ENCODE results near the gene GALNT7. TPM values are rescaled to one million over a fixed set of nuclear protein-coding genes. Genes with fewer than 3 reads are reported as not detected.

Gene GALNT7
- total and polyA plus RNA-seq, 2 donors (not counting 3 experiments of a cell fraction or from before 2014, with no cell fraction given) = 19.6 to 54.6 TPM

- no peak overlapping the region for H2AFZ ChIP-seq (ENCODE audit: low read depth, low read length)
- H3K27me3 ChIP-seq (ENCODE audit: control insufficient read depth in 2 of 2, insufficient read depth in 2 of 2, low read length in 2 of 2) = no peaks in the 10 kb centered on the region
- no peak overlapping the region for H3K4me3 ChIP-seq (replicated peaks in 1 of 3; ENCODE audit: insufficient read depth in 1 of 3, low read depth in 1 of 3, low read length in 3 of 3)
- no peak overlapping the region for H3K9ac ChIP-seq (replicated peaks; ENCODE audit: extremely low read depth, insufficient read depth, low read length)
- no peaks in the 10 kb centered on the region for H3K4me1 ChIP-seq (ENCODE audit: control insufficient read depth, extremely low read depth, insufficient read depth, low read length)
- FAIRE-seq (peak; percentile 24), DNase-seq (ENCODE audit: low read depth, low spot score) (no peak)
- no peaks in the 10 kb centered on the region for H4K20me1 ChIP-seq (replicated peaks; ENCODE audit: control insufficient read depth, extremely low read depth, insufficient read depth, low read length)
- no peaks in the 10 kb centered on the region for H3K9me1 ChIP-seq (replicated peaks; ENCODE audit: control insufficient read depth, extremely low read depth, insufficient read depth, low read length)
- H3K9me3 ChIP-seq (replicated peaks; ENCODE audit: control insufficient read depth, insufficient read depth, low read length) = no peaks in the 10 kb centered on the region
- no peak for TF ChIP-seq GATA2 (IDR thresholded peaks at IDR 0.05; ENCODE audit: insufficient read depth, insufficient read length, low read depth, low read length)
- TF ChIP-seq FOS (IDR thresholded peaks at IDR 0.05; ENCODE audit: borderline replicate concordance, insufficient read depth, low read length) = no peak
- TF ChIP-seq JUN (IDR thresholded peaks at IDR 0.05; ENCODE audit: borderline replicate concordance, insufficient read depth, insufficient read length, low read depth) = no peak
- no peak for TF ChIP-seq EZH2 (IDR thresholded peaks at IDR 0.05; ENCODE audit: borderline replicate concordance, low read depth, low read length, severe bottlenecking)
- TF ChIP-seq MYC (IDR thresholded peaks at IDR 0.05; ENCODE audit: low read depth, low read length) = no peak
- TF ChIP-seq, protein P1, sequence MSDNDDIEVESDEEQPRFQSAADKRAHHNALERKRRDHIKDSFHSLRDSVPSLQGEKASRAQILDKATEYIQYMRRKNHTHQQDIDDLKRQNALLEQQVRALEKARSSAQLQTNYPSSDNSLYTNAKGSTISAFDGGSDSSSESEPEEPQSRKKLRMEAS (IDR thresholded peaks at IDR 0.05; ENCODE audit: insufficient read depth, insufficient read length) = no peak
- no peak for TF ChIP-seq POLR2A (IDR thresholded peaks at IDR 0.05; ENCODE audit: low read depth, low read length)
- TF ChIP-seq, protein P2, sequence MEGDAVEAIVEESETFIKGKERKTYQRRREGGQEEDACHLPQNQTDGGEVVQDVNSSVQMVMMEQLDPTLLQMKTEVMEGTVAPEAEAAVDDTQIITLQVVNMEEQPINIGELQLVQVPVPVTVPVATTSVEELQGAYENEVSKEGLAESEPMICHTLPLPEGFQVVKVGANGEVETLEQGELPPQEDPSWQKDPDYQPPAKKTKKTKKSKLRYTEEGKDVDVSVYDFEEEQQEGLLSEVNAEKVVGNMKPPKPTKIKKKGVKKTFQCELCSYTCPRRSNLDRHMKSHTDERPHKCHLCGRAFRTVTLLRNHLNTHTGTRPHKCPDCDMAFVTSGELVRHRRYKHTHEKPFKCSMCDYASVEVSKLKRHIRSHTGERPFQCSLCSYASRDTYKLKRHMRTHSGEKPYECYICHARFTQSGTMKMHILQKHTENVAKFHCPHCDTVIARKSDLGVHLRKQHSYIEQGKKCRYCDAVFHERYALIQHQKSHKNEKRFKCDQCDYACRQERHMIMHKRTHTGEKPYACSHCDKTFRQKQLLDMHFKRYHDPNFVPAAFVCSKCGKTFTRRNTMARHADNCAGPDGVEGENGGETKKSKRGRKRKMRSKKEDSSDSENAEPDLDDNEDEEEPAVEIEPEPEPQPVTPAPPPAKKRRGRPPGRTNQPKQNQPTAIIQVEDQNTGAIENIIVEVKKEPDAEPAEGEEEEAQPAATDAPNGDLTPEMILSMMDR (IDR thresholded peaks at IDR 0.05; ENCODE audit: extremely low read depth in 1 of 2, insufficient read depth in 1 of 2, low read depth in 1 of 2, low read length in 2 of 2) = no peak
- no peak for TF ChIP-seq POLR2AphosphoS5 (IDR thresholded peaks at IDR 0.05; ENCODE audit: insufficient read depth, low read depth, low read length)
- no peak overlapping the region for H3K27ac ChIP-seq (ENCODE audit: insufficient read depth, low read depth, low read length)
- dilution Hi-C loops (cut with MboI; ENCODE audit: extremely low pct_ligation_motif_present, low sequenced_read_pairs) = no loop called here
- no peaks in the 10 kb centered on the region for H3K36me3 ChIP-seq (ENCODE audit: control insufficient read depth in 2 of 2, extremely low read depth in 1 of 2, insufficient read depth in 2 of 2, low read length in 2 of 2)
- ChIA-PET POLR2A (no interaction called here), CTCF (no interaction called here)
- intact Hi-C loops (cut with micrococcal nuclease) = no loop called here
- BruUV-seq (replicated peaks) = no TSS peak
- no peaks in the 10 kb centered on the region for H3K79me2 ChIP-seq (ENCODE audit: control insufficient read depth, insufficient read depth, low read length)
- H3K4me2 ChIP-seq (ENCODE audit: insufficient read depth, low read length) = no peak overlapping the region
These were observed 40.3 kb upstream of the GALNT7 start for GRCh38 chr4:173128199-173128890.

Measured in endothelial cell of umbilical vein (primary cell).